Measurements from ENCODE around the gene MIA.
"Not testable (repeated sequence)": the region's sequence is repeated elsewhere in the genome, so short reads cannot be mapped to it uniquely, and the experiment has no call there.

Gene MIA

GRCh38 chr19:40774916-40775631 lies at the start of gene MIA:
Gene MIA, plus strand, starts transcription at chr19:40775521. Its CDS starts 22 bp downstream, at chr19:40775543.
- no peak for DNase-seq (ENCODE audit: low read depth, low spot score)

- DNase-seq (ENCODE audit: low read depth, low spot score) = no peak
Measured at GRCh38 chr19:40726279-40726678, 49.0 kb upstream of the MIA start.

GRCh38 chr19:40730065-40730464 lies 45.3 kb upstream of the MIA start:
- not testable (repeated sequence) for DNase-seq (ENCODE audit: low read depth, low spot score)

- not testable (repeated sequence) for DNase-seq (ENCODE audit: low read depth, low spot score)
Measured at GRCh38 chr19:40732304-40732703, 43.0 kb upstream of the MIA start.

- no peak for DNase-seq (ENCODE audit: low read depth, low spot score)
Measured at GRCh38 chr19:40733149-40733548, 42.2 kb upstream of the MIA start.

- no peak for DNase-seq (ENCODE audit: low read depth, low spot score)
Measured at GRCh38 chr19:40735013-40735771, 40.1 kb upstream of the MIA start.

GRCh38 chr19:40736661-40737060 lies 38.7 kb upstream of the MIA start:
- no peak for DNase-seq (ENCODE audit: low read depth, low spot score)

- no peak for DNase-seq (ENCODE audit: low read depth, low spot score)
Measured at GRCh38 chr19:40737102-40737644, 38.1 kb upstream of the MIA start.

GRCh38 chr19:40739030-40739839 lies 36.1 kb upstream of the MIA start:
- DNase-seq (ENCODE audit: low read depth, low spot score) = no peak

- no peak for DNase-seq (ENCODE audit: low read depth, low spot score)
Measured at GRCh38 chr19:40739871-40740703, 35.2 kb upstream of the MIA start.

- no peak for DNase-seq (ENCODE audit: low read depth, low spot score)
Measured at GRCh38 chr19:40740747-40741146, 34.6 kb upstream of the MIA start.

GRCh38 chr19:40741527-40742390 lies 33.6 kb upstream of the MIA start:
- DNase-seq (ENCODE audit: low read depth, low spot score) = no peak

- DNase-seq (ENCODE audit: low read depth, low spot score) = no peak
Measured at GRCh38 chr19:40742477-40742876, 32.8 kb upstream of the MIA start.

GRCh38 chr19:40742886-40743285 lies 32.4 kb upstream of the MIA start:
- DNase-seq (ENCODE audit: low read depth, low spot score) = no peak

- DNase-seq (ENCODE audit: low read depth, low spot score) = no peak
Measured at GRCh38 chr19:40743926-40744325, 31.4 kb upstream of the MIA start.

GRCh38 chr19:40744554-40745401 lies 30.5 kb upstream of the MIA start:
- no peak for DNase-seq (ENCODE audit: low read depth, low spot score)

- no peak for DNase-seq (ENCODE audit: low read depth, low spot score)
Measured at GRCh38 chr19:40745402-40745780, 29.9 kb upstream of the MIA start.

GRCh38 chr19:40747536-40747935 lies 27.8 kb upstream of the MIA start:
- DNase-seq (ENCODE audit: low read depth, low spot score) = no peak
